Esophagus squamous epithelium (tissue), 5 donors: ENCODE results near the gene SCNN1B. TPM values are rescaled to one million over a fixed set of nuclear protein-coding genes. Genes with fewer than 3 reads are reported as not detected.
"Not testable (repeated sequence)": the region's sequence is repeated elsewhere in the genome, so short reads cannot be mapped to it uniquely, and the experiment has no call there.

Source experiments
- DNase-seq: peaks from one replicate; lab custom pipeline; 2025; lab: John Stamatoyannopoulos, UW
- H3K27ac ChIP-seq, 4 donors: fragments of 200-600 bp; sonication (generic); one replicate each; pipeline ENCODE4 v1.5.1; 2016 to 2019; ENCODE audit warnings: mild to moderate bottlenecking in 1 of 4
- H3K27me3 ChIP-seq, 4 donors: fragments of 200-600 bp; sonication (generic); 1 replicate in 3 of 4; 2 replicates in 1 of 4; pipeline versions ENCODE4 v1.5.1 to v1.6.0; 2017 to 2021; ENCODE audit warnings: antibody characterized with exemption in 1 of 4
- H3K36me3 ChIP-seq, 3 donors: fragments of 200-600 bp; sonication (generic); one replicate each; pipeline ENCODE4 v1.5.1; 2016 to 2019
- H3K4me1 ChIP-seq, 3 donors: fragments of 200-600 bp; sonication (generic); one replicate each; pipeline ENCODE4 v1.5.1; 2017 to 2019
- H3K4me3 ChIP-seq, 4 donors: fragments of 200-600 bp; sonication (generic); 1 replicate in 3 of 4; 2 replicates in 1 of 4; pipeline ENCODE4 v1.5.1; 2016 to 2019; ENCODE audit warnings: mild to moderate bottlenecking in 2 of 4, moderate library complexity in 1 of 4
- H3K9me3 ChIP-seq, 3 donors: fragments of 200-600 bp; sonication (generic); one replicate each; pipeline ENCODE4 v1.5.1; 2016 to 2019
- POLR2A ChIP-seq, 4 donors: fragments of 450-650 bp; IDR thresholded peaks; one replicate each; pipeline ENCODE4 v1.6.1; 2017; ENCODE audit warnings: antibody characterized with exemption in 4 of 4, mild to moderate bottlenecking in 4 of 4, moderate library complexity in 3 of 4
- WGBS, 2 donors: methylation state at CpG; one replicate each; pipeline ENCODE4 v1.1.5; 2018; 5-methylcytosine and 5-hydroxymethylcytosine counted together
- intact Hi-C: fragments of 100-400 bp; cut with DNase I; formaldehyde crosslinking; loops from one replicate; pipeline ENCODE4 v1.15.0; 2022
- total RNA-seq, 4 donors: library from RNA; depleted of rRNA; stranded (reverse); fragments of >200 nt; gene quantifications; one replicate each; pipeline ENCODE4 v1.1.0, GENCODE V29; 2016
- TF ChIP-seq, protein P1 (sequence below), 6 experiments: fragments of 450-650 bp in 4 of 6; fragments of 200-600 bp in 2 of 6; sonication (generic) in 2 of 6; IDR thresholded peaks; one replicate each; pipeline ENCODE4 v1.5.1; 2016 to 2019; ENCODE audit warnings: antibody characterized with exemption in 6 of 6, mild to moderate bottlenecking in 4 of 6, moderate library complexity in 4 of 6
- donor health status: DM: yes; HTN: yes; CAD: no.

Gene SCNN1B
- total RNA-seq, 4 donors from 2014 or later = 24.9 to 86.8 (median 36.2) TPM

DNA sequence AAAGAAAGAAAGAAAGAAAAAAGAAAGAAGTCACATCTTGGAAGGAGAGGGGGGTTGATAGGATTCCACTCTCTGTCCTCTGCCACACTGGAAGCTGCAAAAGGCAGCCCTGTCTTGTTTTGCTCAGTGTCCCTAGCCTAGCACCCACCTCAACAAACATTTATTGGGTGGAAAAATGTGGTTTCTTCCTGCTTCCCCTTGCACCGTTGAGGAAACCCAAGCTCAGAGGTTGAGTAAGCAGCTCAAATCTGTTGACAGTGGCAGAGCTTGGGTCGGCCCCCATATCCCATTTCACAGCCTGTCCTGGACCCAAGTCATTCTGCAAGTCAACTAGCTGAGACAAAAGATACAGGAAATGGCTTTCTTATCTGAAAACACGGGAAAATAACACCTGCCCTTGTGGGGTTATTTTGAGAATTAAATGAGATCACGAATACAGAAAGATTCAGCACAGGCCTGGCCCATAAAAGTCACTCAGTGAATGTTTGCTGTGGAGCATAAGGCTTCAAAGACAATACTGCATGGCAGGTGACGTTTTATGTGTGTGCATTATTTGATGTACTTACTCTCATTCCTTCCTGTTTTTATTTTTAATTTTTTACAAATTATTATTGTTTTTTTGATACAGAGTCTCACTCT, 63.6 kb downstream of the SCNN1B start:
- intact Hi-C loops = no loop called here
- 50 to 53% methylated on average over 4 to 5 of the region's 5 CpGs for WGBS, 2 donors
- Histone ChIP-seq H3K27me3 (peaks cover 0 to 4% (median 0%) of the 10 kb centered on the region in 4 donors), H3K27ac (no peak overlapping the region), H3K4me3 (no peak overlapping the region), H3K36me3 (peaks cover 0 to 4% (median 0%) of the 10 kb centered on the region in 3 donors), H3K4me1 (peaks cover 8 to 29% (median 9%) of the 10 kb centered on the region in 3 donors), H3K9me3 (no peaks in the 10 kb centered on the region)
- DNase-seq = no peak
- no peak for TF ChIP-seq POLR2A (IDR thresholded peaks at IDR 0.05)
- TF ChIP-seq, protein P1, sequence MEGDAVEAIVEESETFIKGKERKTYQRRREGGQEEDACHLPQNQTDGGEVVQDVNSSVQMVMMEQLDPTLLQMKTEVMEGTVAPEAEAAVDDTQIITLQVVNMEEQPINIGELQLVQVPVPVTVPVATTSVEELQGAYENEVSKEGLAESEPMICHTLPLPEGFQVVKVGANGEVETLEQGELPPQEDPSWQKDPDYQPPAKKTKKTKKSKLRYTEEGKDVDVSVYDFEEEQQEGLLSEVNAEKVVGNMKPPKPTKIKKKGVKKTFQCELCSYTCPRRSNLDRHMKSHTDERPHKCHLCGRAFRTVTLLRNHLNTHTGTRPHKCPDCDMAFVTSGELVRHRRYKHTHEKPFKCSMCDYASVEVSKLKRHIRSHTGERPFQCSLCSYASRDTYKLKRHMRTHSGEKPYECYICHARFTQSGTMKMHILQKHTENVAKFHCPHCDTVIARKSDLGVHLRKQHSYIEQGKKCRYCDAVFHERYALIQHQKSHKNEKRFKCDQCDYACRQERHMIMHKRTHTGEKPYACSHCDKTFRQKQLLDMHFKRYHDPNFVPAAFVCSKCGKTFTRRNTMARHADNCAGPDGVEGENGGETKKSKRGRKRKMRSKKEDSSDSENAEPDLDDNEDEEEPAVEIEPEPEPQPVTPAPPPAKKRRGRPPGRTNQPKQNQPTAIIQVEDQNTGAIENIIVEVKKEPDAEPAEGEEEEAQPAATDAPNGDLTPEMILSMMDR (IDR thresholded peaks at IDR 0.05) = no peak

DNA sequence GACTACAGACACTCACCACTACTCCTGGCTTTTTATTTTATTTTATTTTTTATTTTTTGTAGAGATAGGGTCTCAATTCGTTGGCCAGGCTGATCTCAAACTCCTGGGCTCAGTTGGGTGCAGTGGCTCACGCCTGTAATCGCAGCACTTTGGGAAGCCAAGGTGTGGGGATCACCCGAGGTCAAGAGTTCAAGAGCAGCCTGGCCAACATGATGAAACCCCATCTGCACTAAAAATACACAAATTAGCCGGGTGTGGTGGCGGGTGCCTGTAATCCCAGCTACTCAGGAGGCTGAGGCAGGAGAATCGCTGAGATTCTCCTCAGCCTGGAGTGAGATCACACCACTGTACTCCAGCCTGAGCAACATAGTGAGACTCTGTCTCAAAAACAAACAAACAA, 64.2 kb downstream of the SCNN1B start:
- H3K4me1 ChIP-seq = peaks cover 8 to 29% (median 9%) of the 10 kb centered on the region in 3 donors
- H3K9me3 ChIP-seq, H3K27ac ChIP-seq, intact Hi-C loops, H3K27me3 ChIP-seq, DNase-seq, H3K4me3 ChIP-seq: not testable (repeated sequence)
- peaks cover 0 to 10% (median 0%) of the 10 kb centered on the region in 3 donors for H3K36me3 ChIP-seq
- WGBS, 2 donors = 76 to 85% methylated on average over 5 to 7 of the region's 7 CpGs

DNA sequence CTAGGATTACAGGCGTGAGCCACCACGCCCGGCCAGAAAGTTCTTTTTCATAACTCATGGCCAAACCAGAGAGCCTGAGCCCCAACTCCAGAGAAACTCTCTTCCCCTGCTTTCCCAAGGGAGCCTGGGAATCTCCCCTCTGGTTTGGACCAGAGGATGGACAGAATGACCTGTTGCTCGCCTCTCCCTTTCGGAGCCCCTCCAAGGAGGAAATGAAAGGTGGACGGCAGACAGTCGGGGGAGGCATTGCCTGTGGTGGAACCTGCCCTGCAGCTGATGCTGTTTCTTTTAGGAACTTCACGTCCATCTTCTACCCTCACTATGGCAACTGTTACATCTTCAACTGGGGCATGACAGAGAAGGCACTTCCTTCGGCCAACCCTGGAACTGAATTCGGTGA, 65.5 kb downstream of the SCNN1B start:
- no peak for DNase-seq
- Histone ChIP-seq H3K9me3 (no peaks in the 10 kb centered on the region), H3K27me3 (peaks cover 0 to 6% (median 0%) of the 10 kb centered on the region in 4 donors), H3K27ac (no peak overlapping the region), H3K36me3 (peaks cover 0 to 17% (median 0%) of the 10 kb centered on the region in 3 donors), H3K4me3 (no peak overlapping the region), H3K4me1 (peaks cover 3 to 22% (median 5%) of the 10 kb centered on the region in 3 donors)
- intact Hi-C loops = no loop called here
- 81 to 83% methylated on average over 4 to 9 of the region's 10 CpGs for WGBS, 2 donors
- TF ChIP-seq POLR2A (IDR thresholded peaks at IDR 0.05) = no peak
- TF ChIP-seq, protein P1 (IDR thresholded peaks at IDR 0.05) = no peak

DNA sequence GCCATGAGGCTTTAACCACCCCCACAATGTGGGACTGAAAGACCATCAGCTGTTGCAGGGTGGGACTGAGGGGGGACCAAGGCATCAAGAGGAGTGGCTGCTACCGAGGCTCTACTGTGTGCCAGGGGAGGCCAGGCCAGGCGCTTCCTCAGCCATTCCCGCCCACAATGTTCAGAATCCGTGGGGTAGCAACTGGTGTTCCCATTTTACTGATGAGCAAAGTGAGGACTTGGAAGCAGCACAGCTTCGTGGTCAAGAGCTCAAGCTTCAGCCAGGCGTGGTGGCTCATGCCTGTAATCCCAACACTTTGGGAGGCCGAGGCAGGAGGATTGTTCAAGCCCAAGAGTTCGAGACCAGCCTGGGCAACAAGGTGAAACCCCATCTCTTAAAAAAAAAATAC, 65.9 kb downstream of the SCNN1B start:
- intact Hi-C loops = no loop called here
- 75% methylated on average over 2 of the region's 8 CpGs; no CpG with 5 or more reads in 1 of the 2 donors for WGBS, 2 donors
- H3K27ac ChIP-seq = no peak overlapping the region
- peaks cover 0 to 17% (median 0%) of the 10 kb centered on the region in 3 donors for H3K36me3 ChIP-seq
- no peak for DNase-seq
- peaks cover 0 to 18% (median 1%) of the 10 kb centered on the region in 3 donors for H3K4me1 ChIP-seq
- H3K4me3 ChIP-seq = no peak overlapping the region
- TF ChIP-seq, protein P1 (IDR thresholded peaks at IDR 0.05) = no peak
- TF ChIP-seq POLR2A (IDR thresholded peaks at IDR 0.05) = no peak
- peaks cover 0 to 6% (median 0%) of the 10 kb centered on the region in 4 donors for H3K27me3 ChIP-seq
- no peaks in the 10 kb centered on the region for H3K9me3 ChIP-seq

DNA sequence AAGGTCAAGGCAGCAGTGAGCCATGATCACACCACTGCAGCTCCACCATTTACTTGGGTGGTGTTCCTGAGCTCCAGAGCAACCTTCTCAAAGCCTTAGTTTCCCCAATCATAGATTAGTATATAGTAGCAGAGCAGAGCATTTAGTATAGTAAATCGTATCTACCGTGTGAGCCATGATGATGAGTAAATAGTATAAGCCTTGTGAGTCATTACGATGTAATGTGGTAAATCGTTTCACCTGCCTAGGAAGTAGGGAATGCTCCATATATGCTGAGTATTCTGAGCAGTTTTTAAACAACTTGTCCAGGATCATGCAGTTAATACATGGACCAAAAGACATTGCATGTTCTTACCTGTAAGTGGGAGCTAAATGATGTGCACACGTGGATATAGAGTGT, 66.4 kb downstream of the SCNN1B start:
- H3K36me3 ChIP-seq = peaks cover 0 to 17% (median 0%) of the 10 kb centered on the region in 3 donors
- no peak for DNase-seq
- peaks cover 0 to 6% (median 0%) of the 10 kb centered on the region in 4 donors for H3K27me3 ChIP-seq
- H3K4me1 ChIP-seq = peaks cover 0 to 13% (median 0%) of the 10 kb centered on the region in 3 donors
- TF ChIP-seq POLR2A (IDR thresholded peaks at IDR 0.05) = no peak
- TF ChIP-seq, protein P1 (IDR thresholded peaks at IDR 0.05) = no peak
- H3K27ac ChIP-seq = no peak overlapping the region
- WGBS, 2 donors = 41 to 44% methylated on average over 5 of the region's 5 CpGs
- intact Hi-C loops = no loop called here
- no peak overlapping the region for H3K4me3 ChIP-seq
- H3K9me3 ChIP-seq = no peaks in the 10 kb centered on the region
